Fibroblast of pulmonary artery (primary cell): Measurements from ENCODE around the gene FYB2.

ENCODE experiments used
- DNase-seq: peaks from one replicate; pipeline ENCODE4 v3.0.0-alpha.2; 2010; ENCODE audit warnings: low read depth
- H3K4me3 ChIP-seq: replicated peaks from 2 replicates; pipeline ENCODE4 v1.5.1; 2011; ENCODE audit warnings: low read depth, mild to moderate bottlenecking, control low read depth, low read length, moderate library complexity
- CTCF ChIP-seq: IDR thresholded peaks from 2 replicates; pipeline ENCODE4 v1.5.1; 2011; ENCODE audit warnings: mild to moderate bottlenecking, control low read depth, low read length, inconsistent platforms; ENCODE audit errors: missing control alignments

The FYB2 gene

GRCh38 chr1:56849750-56850149, 30.5 kb upstream of the FYB2 start:
- no peak for DNase-seq
- no peak for TF ChIP-seq CTCF
- H3K4me3 ChIP-seq, result no peak overlapping the region

DNA sequence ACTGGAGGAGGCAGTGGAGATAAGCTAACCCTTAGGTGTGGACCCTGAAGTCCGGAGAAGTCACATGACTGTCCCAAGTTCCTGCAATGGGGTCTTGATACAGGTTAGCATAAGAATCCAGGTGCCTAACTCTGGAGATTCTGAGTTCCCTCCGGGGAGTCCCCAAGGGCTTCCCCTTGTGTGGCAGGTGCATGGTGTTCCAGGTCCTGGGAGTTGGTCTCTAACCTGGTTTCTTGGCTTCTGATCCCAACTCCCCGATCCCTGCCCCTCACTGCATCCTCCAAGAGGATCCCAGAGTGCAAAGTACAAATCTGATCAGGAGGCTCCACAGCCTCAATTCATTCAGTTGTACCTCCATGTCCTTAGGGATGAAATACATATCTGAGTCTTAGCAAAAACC, 26.1 kb upstream of the FYB2 start:
- H3K4me3 ChIP-seq, result no peak overlapping the region
- no peak for DNase-seq
- TF ChIP-seq CTCF, result no peak

DNA sequence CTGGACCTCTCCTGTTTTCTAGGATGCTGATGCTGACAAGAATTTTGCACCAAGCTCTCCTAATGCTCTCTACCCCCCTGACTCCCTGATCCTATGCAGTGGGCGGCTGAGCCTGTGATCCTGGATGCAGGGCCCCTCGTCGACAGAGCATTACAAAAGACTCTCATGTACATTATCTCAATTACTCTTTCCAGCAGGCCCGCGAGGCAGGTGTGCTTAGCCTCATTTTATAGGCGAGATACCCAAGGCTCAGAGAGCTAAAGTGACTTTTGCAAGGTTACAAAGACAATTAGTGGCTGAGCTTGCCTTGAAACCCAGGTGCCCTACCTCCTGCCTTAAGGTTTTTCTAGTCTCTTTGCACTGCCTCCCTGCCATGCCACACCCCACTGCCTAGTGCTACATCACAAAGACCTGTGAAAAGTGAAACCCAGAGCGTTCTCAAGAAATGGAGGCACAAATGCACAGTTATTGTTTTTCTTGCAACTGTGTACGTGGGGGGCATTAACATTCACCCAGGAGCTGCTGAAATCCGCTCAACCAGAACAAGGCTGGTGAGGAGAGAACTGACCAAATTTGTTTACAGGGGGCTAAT, 25.4 kb upstream of the FYB2 start:
- no peak for TF ChIP-seq CTCF
- H3K4me3 ChIP-seq, result no peak overlapping the region
- DNase-seq, result no peak

DNA sequence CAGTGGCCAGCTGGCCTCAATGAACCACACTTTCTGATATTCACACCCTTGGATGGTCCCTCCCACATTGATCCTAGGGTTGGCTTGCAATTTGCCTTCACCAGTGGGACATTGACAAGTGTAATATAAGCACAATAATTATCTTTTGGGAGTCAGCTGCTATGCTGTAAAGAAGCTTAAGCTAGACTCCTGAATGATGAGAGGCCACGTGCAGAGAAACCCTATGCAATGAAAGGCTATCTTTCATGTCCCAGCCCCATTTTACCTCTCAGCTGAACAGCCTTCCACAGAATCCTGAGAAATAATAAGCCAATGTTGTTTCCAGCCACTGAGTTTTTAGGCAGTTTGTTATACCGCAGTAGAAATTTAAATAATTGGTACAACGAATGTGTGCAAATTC, 24.3 kb upstream of the FYB2 start:
- H3K4me3 ChIP-seq, result no peak overlapping the region
- TF ChIP-seq CTCF, result no peak
- DNase-seq, result no peak

- peak; percentile 36 for DNase-seq
- TF ChIP-seq CTCF, result no peak
- H3K4me3 ChIP-seq, result no peak overlapping the region
Observed at GRCh38 chr1:56838759-56839158, 19.6 kb upstream of the FYB2 start.

GRCh38 chr1:56837244-56837939, 18.2 kb upstream of the FYB2 start:
- H3K4me3 ChIP-seq, result no peak overlapping the region
- DNase-seq, result no peak
- no peak for TF ChIP-seq CTCF

- no peak for TF ChIP-seq CTCF
- DNase-seq, result no peak
- no peak overlapping the region for H3K4me3 ChIP-seq
Observed at GRCh38 chr1:56836359-56836758, 17.2 kb upstream of the FYB2 start.
